Measurements from ENCODE around the gene COA6. TPM values are rescaled to one million over a fixed set of nuclear protein-coding genes. Genes with fewer than 3 reads are reported as not detected.

COA6 gene
- total RNA-seq, 4 donors from 2014 or later = 53.7 to 113 (median 58.7) TPM

DNA sequence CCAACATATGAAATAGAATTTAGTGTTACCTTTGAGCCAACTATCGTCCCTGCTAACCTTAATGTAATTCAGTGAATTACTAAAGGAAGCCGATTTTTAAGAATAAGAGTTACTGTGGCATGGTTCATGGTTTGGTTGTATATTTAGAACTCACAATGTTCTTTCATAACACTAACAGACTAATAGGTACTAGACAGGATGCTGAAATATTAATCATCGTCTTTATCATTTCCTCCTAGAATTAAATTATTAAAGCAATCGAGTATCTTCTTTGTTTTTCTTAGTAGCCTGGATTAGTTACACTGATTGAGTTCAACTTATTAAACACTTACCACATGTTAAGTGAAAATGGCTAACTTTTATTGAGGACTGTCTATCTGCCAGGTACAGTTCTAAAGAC, 58.0 kb downstream of the COA6 start:
- Histone ChIP-seq H3K4me1 (no peaks in the 10 kb centered on the region), H3K36me3 (peaks cover 0 to 43% of the 10 kb centered on the region in 2 donors), H3K27me3 (no peaks in the 10 kb centered on the region), H3K27ac (no peak overlapping the region), H3K9me3 (no peaks in the 10 kb centered on the region), H3K4me3 (no peak overlapping the region)
- TF ChIP-seq, protein P1, sequence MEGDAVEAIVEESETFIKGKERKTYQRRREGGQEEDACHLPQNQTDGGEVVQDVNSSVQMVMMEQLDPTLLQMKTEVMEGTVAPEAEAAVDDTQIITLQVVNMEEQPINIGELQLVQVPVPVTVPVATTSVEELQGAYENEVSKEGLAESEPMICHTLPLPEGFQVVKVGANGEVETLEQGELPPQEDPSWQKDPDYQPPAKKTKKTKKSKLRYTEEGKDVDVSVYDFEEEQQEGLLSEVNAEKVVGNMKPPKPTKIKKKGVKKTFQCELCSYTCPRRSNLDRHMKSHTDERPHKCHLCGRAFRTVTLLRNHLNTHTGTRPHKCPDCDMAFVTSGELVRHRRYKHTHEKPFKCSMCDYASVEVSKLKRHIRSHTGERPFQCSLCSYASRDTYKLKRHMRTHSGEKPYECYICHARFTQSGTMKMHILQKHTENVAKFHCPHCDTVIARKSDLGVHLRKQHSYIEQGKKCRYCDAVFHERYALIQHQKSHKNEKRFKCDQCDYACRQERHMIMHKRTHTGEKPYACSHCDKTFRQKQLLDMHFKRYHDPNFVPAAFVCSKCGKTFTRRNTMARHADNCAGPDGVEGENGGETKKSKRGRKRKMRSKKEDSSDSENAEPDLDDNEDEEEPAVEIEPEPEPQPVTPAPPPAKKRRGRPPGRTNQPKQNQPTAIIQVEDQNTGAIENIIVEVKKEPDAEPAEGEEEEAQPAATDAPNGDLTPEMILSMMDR (IDR thresholded peaks at IDR 0.05 in 4 of 5, conservative IDR thresholded peaks at IDR 0.05 in 1 of 5) = no peak
- TF ChIP-seq POLR2A (IDR thresholded peaks at IDR 0.05) = no peak
- in situ Hi-C loops (cut with MboI; ENCODE audit: low sequenced_read_pairs in 4 of 4) = no loop called here
- no peak for DNase-seq
- intact Hi-C loops (cut with DNase I; ENCODE audit: low total_unique reads) = no loop called here
- ATAC-seq = no peak

DNA sequence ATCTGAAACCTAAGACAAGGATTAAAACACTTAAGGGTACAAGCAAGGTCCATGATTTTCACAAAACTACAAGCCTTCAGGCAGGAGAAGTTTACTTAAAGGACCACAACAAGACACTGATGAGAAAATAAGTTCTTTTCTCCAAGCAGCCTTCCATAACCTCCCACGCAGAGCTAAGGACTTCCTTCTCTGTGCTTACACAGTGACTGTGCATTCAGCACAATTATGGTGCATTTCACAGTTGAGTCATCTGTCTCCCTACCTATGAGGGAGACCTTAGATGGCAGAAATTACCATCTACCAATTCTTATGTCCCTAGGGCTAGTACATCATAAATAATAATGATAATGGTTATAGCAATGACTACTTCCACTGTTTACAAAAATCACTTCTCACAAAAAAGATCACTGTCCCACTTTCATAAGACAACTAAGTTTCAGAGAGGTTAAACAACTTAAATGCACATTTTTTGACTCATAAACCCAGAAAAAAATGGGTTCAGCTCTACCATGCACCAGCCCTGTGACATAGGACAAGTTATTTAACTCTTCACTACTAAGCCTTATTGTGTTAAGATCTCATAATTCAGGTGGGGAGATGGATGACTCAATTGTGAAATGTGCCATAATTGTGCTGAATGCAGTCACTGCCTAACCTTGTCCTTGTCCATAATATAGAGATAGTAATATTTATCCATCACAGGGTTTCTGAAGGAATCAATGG, 60.5 kb downstream of the COA6 start:
- intact Hi-C loops (cut with DNase I; ENCODE audit: low total_unique reads) = no loop called here
- no peak for DNase-seq
- H3K27ac ChIP-seq = no peak overlapping the region
- no peak for ATAC-seq
- no peak for TF ChIP-seq POLR2A (IDR thresholded peaks at IDR 0.05)
- TF ChIP-seq, protein P1 (IDR thresholded peaks at IDR 0.05 in 4 of 5, conservative IDR thresholded peaks at IDR 0.05 in 1 of 5) = no peak
- H3K9me3 ChIP-seq = no peaks in the 10 kb centered on the region
- no peak overlapping the region for H3K4me3 ChIP-seq
- H3K27me3 ChIP-seq = no peaks in the 10 kb centered on the region
- peaks cover 7 to 12% of the 10 kb centered on the region in 2 donors for H3K4me1 ChIP-seq
- H3K36me3 ChIP-seq = peaks cover 0 to 21% of the 10 kb centered on the region in 2 donors
- in situ Hi-C loops (cut with MboI; ENCODE audit: low sequenced_read_pairs in 4 of 4) = no loop called here

Other genes starting within 250 kb of the COA6 start
- gene TARBP1, start 105.7 kb downstream of the COA6 start, total RNA-seq = 10 to 100 TPM in 1 of 4 donors, 1 to 10 TPM in 3; 5.7 to 11.9 (median 8.2) TPM
- 10 to 100 TPM; 32.2 to 92.0 (median 52.2) TPM for gene IRF2BP2, start 236.7 kb downstream of the COA6 start, total RNA-seq